ENCODE measurements around the gene VTI1A. TPM values are rescaled to one million over a fixed set of nuclear protein-coding genes. Genes with fewer than 3 reads are reported as not detected.

VTI1A gene
- total and polyA plus RNA-seq, 2 experiments from 2014 or later = 26.8 to 31.0 TPM

- H3K4me1 ChIP-seq (ENCODE audit: insufficient read depth) = peaks cover 28% of the 10 kb centered on the region
- Mint-ChIP-seq H3K27me3 (ENCODE audit: insufficient read depth, low read depth, poor library complexity) (no peaks in the 10 kb centered on the region), H3K27ac (no peak overlapping the region), H3K36me3 (ENCODE audit: low read depth) (no peaks in the 10 kb centered on the region), H3K9me3 (no peaks in the 10 kb centered on the region), H3K4me3 (no peak overlapping the region), H3K4me1 (peaks cover 21% of the 10 kb centered on the region)
- no peak overlapping the region for H2AFZ ChIP-seq
- no peaks in the 10 kb centered on the region for H4K20me1 ChIP-seq (replicated peaks; ENCODE audit: insufficient read depth)
- H3K4me3 ChIP-seq = no peak overlapping the region
- H3K9me2 ChIP-seq (ENCODE audit: insufficient read depth) = no peaks in the 10 kb centered on the region
- TF ChIP-seq, protein P1, sequence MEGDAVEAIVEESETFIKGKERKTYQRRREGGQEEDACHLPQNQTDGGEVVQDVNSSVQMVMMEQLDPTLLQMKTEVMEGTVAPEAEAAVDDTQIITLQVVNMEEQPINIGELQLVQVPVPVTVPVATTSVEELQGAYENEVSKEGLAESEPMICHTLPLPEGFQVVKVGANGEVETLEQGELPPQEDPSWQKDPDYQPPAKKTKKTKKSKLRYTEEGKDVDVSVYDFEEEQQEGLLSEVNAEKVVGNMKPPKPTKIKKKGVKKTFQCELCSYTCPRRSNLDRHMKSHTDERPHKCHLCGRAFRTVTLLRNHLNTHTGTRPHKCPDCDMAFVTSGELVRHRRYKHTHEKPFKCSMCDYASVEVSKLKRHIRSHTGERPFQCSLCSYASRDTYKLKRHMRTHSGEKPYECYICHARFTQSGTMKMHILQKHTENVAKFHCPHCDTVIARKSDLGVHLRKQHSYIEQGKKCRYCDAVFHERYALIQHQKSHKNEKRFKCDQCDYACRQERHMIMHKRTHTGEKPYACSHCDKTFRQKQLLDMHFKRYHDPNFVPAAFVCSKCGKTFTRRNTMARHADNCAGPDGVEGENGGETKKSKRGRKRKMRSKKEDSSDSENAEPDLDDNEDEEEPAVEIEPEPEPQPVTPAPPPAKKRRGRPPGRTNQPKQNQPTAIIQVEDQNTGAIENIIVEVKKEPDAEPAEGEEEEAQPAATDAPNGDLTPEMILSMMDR (conservative IDR thresholded peaks at IDR 0.05; ENCODE audit: low read depth in 2 of 2) = peak; percentile 68 to 83
- no peak for TF ChIP-seq ZNF462 (CRISPR knock-in tag; IDR thresholded peaks at IDR 0.05)
- H3K27me3 ChIP-seq (ENCODE audit: insufficient read depth) = no peaks in the 10 kb centered on the region
- H3K79me2 ChIP-seq (replicated peaks; ENCODE audit: insufficient read depth) = no peaks in the 10 kb centered on the region
- DNase-seq (ENCODE audit: low spot score) (peak; percentile 71), ATAC-seq (peak; percentile 83)
- no peak overlapping the region for H3K27ac ChIP-seq (ENCODE audit: low read depth)
- no peaks in the 10 kb centered on the region for H3F3A ChIP-seq (replicated peaks; ENCODE audit: low read depth)
- H3K36me3 ChIP-seq (ENCODE audit: insufficient read depth) = no peaks in the 10 kb centered on the region
- no peak overlapping the region for H3K4me2 ChIP-seq
These were observed 242.5 kb downstream of the VTI1A start for GRCh38 chr10:112689327-112690072.

- Histone ChIP-seq H3K9me2 (ENCODE audit: insufficient read depth) (no peaks in the 10 kb centered on the region), H3K27me3 (ENCODE audit: insufficient read depth) (no peaks in the 10 kb centered on the region), H3K4me3 (no peak overlapping the region), H3K79me2 (replicated peaks; ENCODE audit: insufficient read depth) (no peaks in the 10 kb centered on the region), H3K4me1 (ENCODE audit: insufficient read depth) (no peaks in the 10 kb centered on the region), H3F3A (replicated peaks; ENCODE audit: low read depth) (no peaks in the 10 kb centered on the region), H2AFZ (no peak overlapping the region), H3K4me2 (no peak overlapping the region), H4K20me1 (replicated peaks; ENCODE audit: insufficient read depth) (no peaks in the 10 kb centered on the region), H3K27ac (ENCODE audit: low read depth) (no peak overlapping the region), H3K36me3 (ENCODE audit: insufficient read depth) (no peaks in the 10 kb centered on the region)
- Mint-ChIP-seq H3K9me3 (no peaks in the 10 kb centered on the region), H3K36me3 (ENCODE audit: low read depth) (no peaks in the 10 kb centered on the region), H3K4me1 (no peaks in the 10 kb centered on the region; the same call in 2 of the 3 replicates), H3K27ac (no peak overlapping the region), H3K4me3 (no peak overlapping the region), H3K27me3 (ENCODE audit: insufficient read depth, low read depth, poor library complexity) (no peaks in the 10 kb centered on the region)
- DNase-seq (ENCODE audit: low spot score) (no peak), ATAC-seq (no peak)
- TF ChIP-seq EZH2 (IDR thresholded peaks at IDR 0.05; ENCODE audit: low read depth, unreplicated experiment) (no peak), JUNB (IDR thresholded peaks at IDR 0.05; ENCODE audit: unreplicated experiment) (no peak), ZNF114 (CRISPR knock-in tag; IDR thresholded peaks at IDR 0.05) (no peak), POLR2AphosphoS5 (IDR thresholded peaks at IDR 0.05; ENCODE audit: low read depth) (no peak), EZH2phosphoT487 (IDR thresholded peaks at IDR 0.05; ENCODE audit: unreplicated experiment) (no peak)
- TF ChIP-seq, protein P1 (conservative IDR thresholded peaks at IDR 0.05; ENCODE audit: low read depth in 2 of 2) = no peak
These were observed 248.5 kb downstream of the VTI1A start for GRCh38 chr10:112695539-112695938.
